GM12801 (cell line): ENCODE measurements around the gene VCY.
"Not testable (repeated sequence)": the region's sequence is repeated elsewhere in the genome, so short reads cannot be mapped to it uniquely, and the experiment has no call there.

Source experiments
- TF ChIP-seq, protein P1 (sequence below): IDR thresholded peaks from one replicate; pipeline ENCODE4 v1.5.1; 2011; ENCODE audit warnings: control low read depth; ENCODE audit not compliant: insufficient read length; ENCODE audit errors: extremely low read depth

Gene VCY

DNA sequence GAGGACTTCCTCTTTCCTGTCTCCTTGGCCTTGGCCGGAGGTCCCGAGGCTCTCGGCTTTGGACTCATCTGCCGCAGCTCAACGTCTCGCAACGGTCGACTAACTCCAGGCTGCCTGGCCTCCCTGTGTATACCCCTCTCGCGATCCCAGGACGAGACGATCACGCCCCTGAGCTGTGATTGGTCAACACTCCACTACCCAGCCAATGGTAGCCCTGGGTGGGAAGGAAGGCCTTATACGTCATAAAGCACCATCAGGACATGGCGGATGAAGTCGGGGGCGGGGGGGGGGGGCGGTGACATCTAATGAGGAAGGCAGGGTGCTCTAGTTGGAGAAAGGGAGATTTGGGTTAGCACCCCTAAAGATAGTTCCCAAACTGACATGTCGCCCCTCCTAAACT is at the start of gene VCY:
TSS of gene VCY (minus strand) at position 101 of the 400 bp plus-strand sequence. CDS start at position 68, 33 bp downstream.
- TF ChIP-seq, protein P1, sequence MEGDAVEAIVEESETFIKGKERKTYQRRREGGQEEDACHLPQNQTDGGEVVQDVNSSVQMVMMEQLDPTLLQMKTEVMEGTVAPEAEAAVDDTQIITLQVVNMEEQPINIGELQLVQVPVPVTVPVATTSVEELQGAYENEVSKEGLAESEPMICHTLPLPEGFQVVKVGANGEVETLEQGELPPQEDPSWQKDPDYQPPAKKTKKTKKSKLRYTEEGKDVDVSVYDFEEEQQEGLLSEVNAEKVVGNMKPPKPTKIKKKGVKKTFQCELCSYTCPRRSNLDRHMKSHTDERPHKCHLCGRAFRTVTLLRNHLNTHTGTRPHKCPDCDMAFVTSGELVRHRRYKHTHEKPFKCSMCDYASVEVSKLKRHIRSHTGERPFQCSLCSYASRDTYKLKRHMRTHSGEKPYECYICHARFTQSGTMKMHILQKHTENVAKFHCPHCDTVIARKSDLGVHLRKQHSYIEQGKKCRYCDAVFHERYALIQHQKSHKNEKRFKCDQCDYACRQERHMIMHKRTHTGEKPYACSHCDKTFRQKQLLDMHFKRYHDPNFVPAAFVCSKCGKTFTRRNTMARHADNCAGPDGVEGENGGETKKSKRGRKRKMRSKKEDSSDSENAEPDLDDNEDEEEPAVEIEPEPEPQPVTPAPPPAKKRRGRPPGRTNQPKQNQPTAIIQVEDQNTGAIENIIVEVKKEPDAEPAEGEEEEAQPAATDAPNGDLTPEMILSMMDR = not testable (repeated sequence)
